Pancreas (tissue), 10 donors: ENCODE data around the gene SV2C. TPM values are rescaled to one million over a fixed set of nuclear protein-coding genes. Genes with fewer than 3 reads are reported as not detected.
"Not testable (repeated sequence)": the region's sequence is repeated elsewhere in the genome, so short reads cannot be mapped to it uniquely, and the experiment has no call there.

Experiments used
- ATAC-seq, 4 donors: fragments of 200-7000 bp; cut with Tn5 transposase; one replicate each; pipeline versions ENCODE4 v1.8.0 to v1.9.1; 2020; ENCODE audit warnings: mild to moderate bottlenecking in 4 of 4, moderate library complexity in 4 of 4
- DNase-seq, 6 donors: peaks; one replicate each; pipeline ENCODE4 v3.0.0-alpha.2; 2020
- FAIRE-seq: peaks from 2 replicates; lab custom pipeline; 2012; peaks lifted over from hg19 to GRCh38; lab: Jason Lieb, UNC
- H3K27ac ChIP-seq, 4 donors: fragments of 200-600 bp; sonication (generic); 1 replicate in 3 of 4; 2 replicates in 1 of 4; pipeline versions ENCODE4 v1.5.0 to v1.8.0; 2020
- H3K27me3 ChIP-seq, 4 donors: fragments of 200-600 bp; one replicate each; pipeline ENCODE4 v1.8.0; 2021
- H3K36me3 ChIP-seq, 3 donors: fragments of 200-600 bp; sonication (generic) in 1 of 3; one replicate each; pipeline versions ENCODE4 v1.5.0 to v1.8.0; 2020 to 2021
- H3K4me1 ChIP-seq, 3 donors: fragments of 200-600 bp; one replicate each; pipeline ENCODE4 v1.8.0; 2021
- H3K4me3 ChIP-seq, 4 donors: fragments of 200-600 bp; sonication (generic) in 2 of 4; one replicate each; pipeline versions ENCODE4 v1.5.0 to v1.8.0; 2020 to 2021
- H3K9me3 ChIP-seq, 4 donors: fragments of 200-600 bp; one replicate each; pipeline ENCODE4 v1.8.0; 2021
- WGBS, 2 donors: extraction: QIAGEN DNeasy Blood & Tissue Kit; methylation state at CpG; one replicate each; pipeline ENCODE4 v1.1.7; 2013; 5-methylcytosine and 5-hydroxymethylcytosine counted together
- intact Hi-C, 3 donors: fragments of 100-400 bp; cut with DNase I; formaldehyde crosslinking; loops; one replicate each; pipeline versions ENCODE4 v1.11.1 to v1.14.2; 2022
- polyA plus RNA-seq, 2 donors: library from polyadenylated mRNA; stranded (reverse); fragments of 200-250 nt; gene quantifications; one replicate each; pipeline ENCODE4 v1.2.3, GENCODE V29; 2013
- total RNA-seq, 6 donors: library from RNA; stranded (reverse); fragmentation: NEBNext Ultra II Directional in 4 of 6; extraction: Animal tissue kit (Norgen Biotek cat#: 25700) in 4 of 6; gene quantifications; one replicate each; pipeline versions ENCODE4 v1.2.1 to v1.2.4, GENCODE V29; 2021 to 2023
- TF ChIP-seq, protein P1 (sequence below), 4 donors: fragments of 200-600 bp; sonication (generic) in 3 of 4; IDR thresholded peaks; one replicate each; pipeline versions ENCODE4 v1.5.0 to v1.8.0; 2021; ENCODE audit warnings: antibody characterized with exemption in 4 of 4
- donor health status: healthy with polysubstance abuse.
- donor health status: DM: no; HTN: no; CAD: no; lungs with moderate emphysema.
- donor health status: DM: no; HTN: no; CAD: no.
- donor health status: control.
- donor health status: control.
- donor health status: Bipolar disorder and iron deficiency.
- donor health status: DM: yes; HTN: yes; CAD: no.
- donor health status: DM: no; HTN: no; CAD: no.
- donor health status: DM: no; HTN: no; CAD: no.
- donor health status: DM: yes; HTN: yes; CAD: no.

Gene SV2C
- total and polyA plus RNA-seq, 8 donors, result 0.05 to 0.18 (median 0.08) TPM; not detected in 1

DNA sequence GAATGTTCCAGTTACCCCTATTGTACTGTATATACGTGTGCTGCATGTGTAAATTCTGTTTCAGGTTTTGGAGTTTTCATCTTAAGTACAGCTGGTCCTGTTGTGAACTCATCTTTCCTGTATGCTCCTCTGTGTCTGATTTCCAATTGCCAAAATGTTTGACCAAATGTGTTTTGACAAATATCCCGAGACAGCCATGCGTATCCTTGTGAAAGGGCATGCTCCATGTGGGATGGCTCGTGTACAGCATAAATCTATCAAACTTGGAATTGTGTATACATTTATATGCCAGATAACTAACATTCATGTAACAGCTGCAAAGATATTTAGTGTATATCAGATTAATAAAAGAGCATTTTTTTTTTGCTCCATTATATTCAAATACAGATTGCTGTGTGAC is 250.4 kb downstream of the SV2C start:
- ATAC-seq (no peak), FAIRE-seq (no peak)
- WGBS, 2 donors, result 84 to 86% methylated on average over 4 of the region's 4 CpGs

DNA sequence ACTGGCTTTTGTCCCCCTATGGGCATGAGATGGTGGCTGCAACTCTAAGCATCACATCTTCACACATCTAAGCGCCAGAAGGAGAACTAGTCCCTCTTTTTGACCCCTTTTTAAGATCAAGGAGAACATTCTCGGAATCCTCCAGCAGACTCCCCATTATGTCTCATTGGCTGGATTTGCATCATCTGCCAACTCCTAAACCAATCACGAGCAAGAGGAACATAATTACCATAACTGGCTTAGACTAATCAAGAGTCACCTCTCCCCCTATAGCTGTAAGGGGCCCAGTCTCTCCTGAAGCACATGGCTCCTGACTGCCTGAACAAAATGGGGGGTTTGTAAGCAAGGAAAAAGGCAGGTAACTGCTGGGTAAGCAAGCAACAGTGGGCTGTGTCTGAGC is 251.4 kb downstream of the SV2C start:
- Histone ChIP-seq H3K4me1 (peaks cover 0 to 14% (median 0%) of the 10 kb centered on the region in 3 donors), H3K9me3 (no peaks in the 10 kb centered on the region), H3K27me3 (no peaks in the 10 kb centered on the region), H3K27ac (no peak overlapping the region), H3K4me3 (no peak overlapping the region), H3K36me3 (no peaks in the 10 kb centered on the region)
- DNase-seq, result no peak
- 93 to 94% methylated on average over 3 of the region's 3 CpGs for WGBS, 2 donors
- FAIRE-seq, result no peak
- ATAC-seq, result no peak
- intact Hi-C loops, result no loop called here
- TF ChIP-seq, protein P1, sequence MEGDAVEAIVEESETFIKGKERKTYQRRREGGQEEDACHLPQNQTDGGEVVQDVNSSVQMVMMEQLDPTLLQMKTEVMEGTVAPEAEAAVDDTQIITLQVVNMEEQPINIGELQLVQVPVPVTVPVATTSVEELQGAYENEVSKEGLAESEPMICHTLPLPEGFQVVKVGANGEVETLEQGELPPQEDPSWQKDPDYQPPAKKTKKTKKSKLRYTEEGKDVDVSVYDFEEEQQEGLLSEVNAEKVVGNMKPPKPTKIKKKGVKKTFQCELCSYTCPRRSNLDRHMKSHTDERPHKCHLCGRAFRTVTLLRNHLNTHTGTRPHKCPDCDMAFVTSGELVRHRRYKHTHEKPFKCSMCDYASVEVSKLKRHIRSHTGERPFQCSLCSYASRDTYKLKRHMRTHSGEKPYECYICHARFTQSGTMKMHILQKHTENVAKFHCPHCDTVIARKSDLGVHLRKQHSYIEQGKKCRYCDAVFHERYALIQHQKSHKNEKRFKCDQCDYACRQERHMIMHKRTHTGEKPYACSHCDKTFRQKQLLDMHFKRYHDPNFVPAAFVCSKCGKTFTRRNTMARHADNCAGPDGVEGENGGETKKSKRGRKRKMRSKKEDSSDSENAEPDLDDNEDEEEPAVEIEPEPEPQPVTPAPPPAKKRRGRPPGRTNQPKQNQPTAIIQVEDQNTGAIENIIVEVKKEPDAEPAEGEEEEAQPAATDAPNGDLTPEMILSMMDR (IDR thresholded peaks at IDR 0.05), result no peak

More for the DNA sequence above, 250.4 kb downstream of the SV2C start:
- peaks cover 0 to 14% (median 0%) of the 10 kb centered on the region in 3 donors for H3K4me1 ChIP-seq
- H3K9me3 ChIP-seq, result no peaks in the 10 kb centered on the region
- no peak overlapping the region for H3K27ac ChIP-seq
- H3K4me3 ChIP-seq, result no peak overlapping the region
- intact Hi-C loops, result no loop called here
- H3K36me3 ChIP-seq, result no peaks in the 10 kb centered on the region
- TF ChIP-seq, protein P1 (IDR thresholded peaks at IDR 0.05), result no peak
- no peaks in the 10 kb centered on the region for H3K27me3 ChIP-seq
- no peak for DNase-seq

DNA sequence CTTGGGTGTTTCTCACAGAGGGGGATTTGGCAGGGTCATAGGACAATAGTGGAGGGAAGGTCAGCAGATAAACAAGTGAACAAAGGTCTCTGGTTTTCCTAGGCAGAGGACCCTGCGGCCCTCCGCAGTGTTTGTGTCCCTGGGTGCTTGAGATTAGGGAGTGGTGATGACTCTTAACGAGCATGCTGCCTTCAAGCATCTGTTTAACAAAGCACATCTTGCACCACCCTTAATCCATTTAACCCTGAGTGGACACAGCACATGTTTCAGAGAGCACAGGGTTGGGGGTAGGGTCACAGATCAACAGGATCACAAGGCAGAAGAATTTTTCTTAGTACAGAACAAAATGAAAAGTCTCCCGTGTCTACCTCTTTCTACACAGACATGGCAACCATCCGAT is 252.3 kb downstream of the SV2C start:
- H3K27me3 ChIP-seq, DNase-seq, intact Hi-C loops, H3K9me3 ChIP-seq, FAIRE-seq, ATAC-seq, H3K27ac ChIP-seq, H3K4me3 ChIP-seq, H3K36me3 ChIP-seq: not testable (repeated sequence)
- 92 to 97% methylated on average over 2 of the region's 5 CpGs for WGBS, 2 donors
- peaks cover 0 to 14% (median 0%) of the 10 kb centered on the region in 3 donors for H3K4me1 ChIP-seq

DNA sequence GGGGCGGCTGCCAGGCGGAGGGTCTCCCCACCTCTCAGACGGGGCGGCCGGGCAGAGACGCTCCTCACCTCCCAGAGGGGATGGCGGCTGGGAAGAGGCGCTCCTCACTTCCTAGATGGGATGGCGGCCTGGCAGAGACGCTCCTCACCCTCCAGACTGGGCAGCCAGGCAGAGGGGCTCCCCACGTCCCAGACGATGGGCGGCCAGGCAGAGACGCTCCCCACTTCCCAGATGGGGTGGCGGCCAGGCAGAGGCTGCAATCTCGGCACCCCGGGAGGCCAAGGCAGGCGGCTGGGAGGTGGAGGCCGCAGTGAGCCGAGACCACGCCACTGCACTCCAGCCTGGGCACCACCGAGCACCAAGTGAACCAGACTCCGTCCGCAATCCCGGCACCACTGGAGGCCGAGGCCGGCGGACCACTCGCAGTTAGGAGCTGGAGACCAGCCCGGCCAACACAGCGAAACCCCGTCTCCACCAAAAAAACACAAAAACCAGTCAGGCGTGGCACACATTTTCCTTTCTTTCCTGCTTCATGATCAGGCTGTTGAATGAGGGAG is 253.1 kb downstream of the SV2C start:
- WGBS, 2 donors, result 96% methylated on average over 24 to 33 of the region's 33 CpGs
- H3K27ac ChIP-seq, H3K4me3 ChIP-seq, H3K9me3 ChIP-seq, intact Hi-C loops, H3K27me3 ChIP-seq, ATAC-seq, FAIRE-seq, H3K36me3 ChIP-seq: not testable (repeated sequence)
- peaks cover 0 to 14% (median 0%) of the 10 kb centered on the region in 3 donors for H3K4me1 ChIP-seq
- peak in 2 of 6 donors; percentile 17 to 62 for DNase-seq

DNA sequence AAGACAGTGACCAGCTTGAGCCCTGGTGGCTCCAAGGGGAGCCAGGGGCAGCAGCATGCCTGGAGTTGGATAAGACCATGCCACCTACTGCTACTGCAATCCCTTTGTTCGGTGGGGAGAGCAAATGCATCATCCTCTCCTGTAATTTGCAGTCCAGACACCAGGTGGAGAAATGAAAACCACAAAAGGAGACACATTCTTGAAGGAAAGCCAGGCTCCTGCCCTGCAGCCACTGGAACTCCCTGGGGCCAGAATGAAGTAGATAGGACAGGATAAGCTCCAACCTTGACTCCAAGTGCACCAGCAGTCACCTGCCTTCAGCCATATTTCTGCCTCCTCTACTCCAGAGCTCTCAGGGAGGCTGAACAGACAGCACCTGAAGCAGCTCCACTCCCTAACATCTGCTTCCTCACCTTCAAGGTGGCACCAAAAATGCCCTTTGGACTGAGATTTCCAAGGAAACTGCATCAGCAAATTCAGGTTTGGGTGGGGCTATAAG is 254.8 kb downstream of the SV2C start:
- no peak overlapping the region for H3K4me3 ChIP-seq
- TF ChIP-seq, protein P1 (IDR thresholded peaks at IDR 0.05), result peak; percentile 51 to 60 (median 54)
- H3K36me3 ChIP-seq, result no peaks in the 10 kb centered on the region
- intact Hi-C loops, result no loop called here
- H3K9me3 ChIP-seq, result no peaks in the 10 kb centered on the region
- H3K27ac ChIP-seq, result no peak overlapping the region
- DNase-seq (peak in 4 of 6 donors; percentile 34 to 75 (median 66)), FAIRE-seq (no peak), ATAC-seq (peak; percentile 86 to 99 (median 94))
- H3K27me3 ChIP-seq, result no peaks in the 10 kb centered on the region
- peaks cover 0 to 8% (median 4%) of the 10 kb centered on the region in 3 donors for H3K4me1 ChIP-seq
- WGBS, 2 donors, result 0 to 2% methylated on average over 1 of the region's 1 CpG

DNA sequence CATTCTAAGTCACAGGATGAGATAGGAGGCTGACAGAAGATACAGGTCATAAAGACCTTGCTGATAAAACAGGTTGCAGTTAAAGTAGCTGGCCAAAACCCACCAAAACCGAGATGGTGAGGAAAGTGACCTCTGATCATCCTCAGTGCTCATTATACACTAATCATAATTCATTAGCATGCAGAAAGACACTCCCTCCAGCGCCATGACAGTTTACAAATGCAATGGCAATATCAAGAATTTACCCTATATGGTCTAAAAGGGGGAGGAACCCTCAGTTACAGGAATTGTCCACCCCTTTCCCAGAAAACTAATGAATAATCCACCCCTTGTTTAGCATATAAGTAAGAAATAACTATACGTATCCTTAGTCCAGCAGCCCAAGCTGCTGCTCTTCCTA is 256.7 kb downstream of the SV2C start:
- FAIRE-seq, result no peak
- intact Hi-C loops, result loop anchor here in 1 of 3 donors (10.0 kb wide), 1 partner anchor 205 kb away; no protein-coding TSS in a partner anchor

More for the DNA sequence above, 256.7 kb downstream of the SV2C start:
- TF ChIP-seq, protein P1 (IDR thresholded peaks at IDR 0.05), result no peak
- no peaks in the 10 kb centered on the region for H3K27me3 ChIP-seq
- H3K27ac ChIP-seq, result no peak overlapping the region
- H3K4me3 ChIP-seq, result no peak overlapping the region
- H3K9me3 ChIP-seq, result no peaks in the 10 kb centered on the region
- no peak for DNase-seq
- no peak for ATAC-seq
- WGBS, 2 donors, result 86 to 95% methylated on average over 3 of the region's 3 CpGs
- H3K36me3 ChIP-seq, result no peaks in the 10 kb centered on the region
- H3K4me1 ChIP-seq, result peaks cover 0 to 8% (median 4%) of the 10 kb centered on the region in 3 donors
